ENCODE results near the gene CCDC57.

DNA sequence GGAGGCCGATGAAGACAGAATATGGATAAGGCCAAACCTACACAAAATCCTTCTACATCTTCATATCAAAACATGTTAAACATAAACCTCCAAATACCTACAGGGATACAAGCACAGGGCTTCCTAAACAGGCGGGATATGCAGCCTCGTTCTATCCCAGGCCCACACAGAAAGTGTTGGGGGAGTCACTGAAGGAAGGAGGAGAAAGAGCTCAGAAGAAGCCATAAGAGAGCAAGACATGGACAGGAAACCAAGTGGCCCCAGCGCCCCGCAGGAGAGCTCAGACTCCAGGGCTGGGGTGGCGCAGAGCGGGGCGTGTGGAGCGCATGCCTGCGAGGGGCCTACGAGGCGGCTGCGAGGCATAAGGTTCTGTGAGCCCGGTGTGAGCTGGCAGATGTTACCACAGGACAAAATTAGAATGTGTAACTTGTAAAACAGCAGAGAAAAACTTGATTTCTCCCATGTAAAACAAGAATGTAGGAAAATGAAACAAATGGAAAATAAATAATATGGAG lies 103.6 kb downstream of the CCDC57 start:
- TF ChIP-seq GATA2 (IDR thresholded peaks at IDR 0.05; ENCODE audit: low read depth, low read length) (no peak), GATA3 (IDR thresholded peaks at IDR 0.05; ENCODE audit: low read depth, low read length) (no peak)
